Mesothelial cell of epicardium (in vitro differentiated cells): ENCODE data around the gene SMC2. TPM values are rescaled to one million over a fixed set of nuclear protein-coding genes. Genes with fewer than 3 reads are reported as not detected.

Experiments used
- DNase-seq, 2 experiments: peaks; one replicate each; pipeline ENCODE4 v3.0.0; 2021; ENCODE audit warnings: low spot score in 2 of 2; ENCODE audit not compliant: unreplicated experiment in 2 of 2
- H3K27ac Mint-ChIP-seq: 2 replicates; pipeline ENCODE4 v1.8.0; 2021; ENCODE audit warnings: mixed read lengths
- H3K27me3 Mint-ChIP-seq: 2 replicates; pipeline ENCODE4 v1.8.0; 2021; ENCODE audit warnings: low read depth, mixed read lengths
- H3K36me3 Mint-ChIP-seq: 2 replicates; pipeline ENCODE4 v1.8.0; 2021; ENCODE audit warnings: mixed read lengths
- H3K4me1 Mint-ChIP-seq: 2 replicates; pipeline ENCODE4 v1.8.0; 2021; ENCODE audit warnings: mixed read lengths
- H3K4me3 Mint-ChIP-seq: 2 replicates; pipeline ENCODE4 v1.8.0; 2021; ENCODE audit warnings: mild to moderate bottlenecking, moderate library complexity, mixed read lengths
- H3K9me3 Mint-ChIP-seq: 2 replicates; pipeline ENCODE4 v1.8.0; 2021; ENCODE audit warnings: mixed read lengths
- total RNA-seq: library from RNA; stranded (reverse); gene quantifications from 3 replicates; pipeline ENCODE4 v1.2.1, GENCODE V29; 2021
- TF ChIP-seq, protein P1 (sequence below): fragments of 200-600 bp; sonication (generic); IDR thresholded peaks from one replicate; pipeline ENCODE4 v1.5.0; 2021; ENCODE audit warnings: antibody characterized with exemption; ENCODE audit not compliant: unreplicated experiment

Gene SMC2
- total RNA-seq, 1 donor from 2014 or later, result 20.1 TPM

DNA sequence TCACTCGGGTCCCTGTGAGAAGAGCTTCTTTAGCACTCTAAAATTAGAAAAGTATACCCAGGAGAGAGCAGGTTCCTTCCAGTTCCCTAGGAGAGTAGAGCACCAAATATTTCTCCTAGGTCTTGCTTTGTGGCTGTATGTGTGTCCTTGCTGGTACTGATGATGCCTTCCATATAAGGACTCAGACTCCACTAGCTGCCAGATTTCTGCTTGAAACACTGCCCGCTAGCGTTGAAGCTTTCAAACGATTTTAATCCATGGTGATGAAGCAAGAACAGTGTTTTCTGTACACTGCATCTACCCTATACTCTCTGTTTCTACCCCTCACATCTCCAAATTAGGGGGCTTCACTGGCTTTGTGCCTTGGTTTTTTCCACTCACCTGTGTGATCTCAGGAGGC is 2.4 kb upstream of the SMC2 start:
- Mint-ChIP-seq H3K9me3 (no peaks in the 10 kb centered on the region), H3K4me3 (peak overlapping the region; percentile 43), H3K27ac (peak overlapping the region; percentile 100), H3K4me1 (peaks cover 37% of the 10 kb centered on the region), H3K27me3 (peaks cover 9% of the 10 kb centered on the region), H3K36me3 (no peaks in the 10 kb centered on the region)
- TF ChIP-seq, protein P1, sequence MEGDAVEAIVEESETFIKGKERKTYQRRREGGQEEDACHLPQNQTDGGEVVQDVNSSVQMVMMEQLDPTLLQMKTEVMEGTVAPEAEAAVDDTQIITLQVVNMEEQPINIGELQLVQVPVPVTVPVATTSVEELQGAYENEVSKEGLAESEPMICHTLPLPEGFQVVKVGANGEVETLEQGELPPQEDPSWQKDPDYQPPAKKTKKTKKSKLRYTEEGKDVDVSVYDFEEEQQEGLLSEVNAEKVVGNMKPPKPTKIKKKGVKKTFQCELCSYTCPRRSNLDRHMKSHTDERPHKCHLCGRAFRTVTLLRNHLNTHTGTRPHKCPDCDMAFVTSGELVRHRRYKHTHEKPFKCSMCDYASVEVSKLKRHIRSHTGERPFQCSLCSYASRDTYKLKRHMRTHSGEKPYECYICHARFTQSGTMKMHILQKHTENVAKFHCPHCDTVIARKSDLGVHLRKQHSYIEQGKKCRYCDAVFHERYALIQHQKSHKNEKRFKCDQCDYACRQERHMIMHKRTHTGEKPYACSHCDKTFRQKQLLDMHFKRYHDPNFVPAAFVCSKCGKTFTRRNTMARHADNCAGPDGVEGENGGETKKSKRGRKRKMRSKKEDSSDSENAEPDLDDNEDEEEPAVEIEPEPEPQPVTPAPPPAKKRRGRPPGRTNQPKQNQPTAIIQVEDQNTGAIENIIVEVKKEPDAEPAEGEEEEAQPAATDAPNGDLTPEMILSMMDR, result no peak
- no peak for DNase-seq

DNA sequence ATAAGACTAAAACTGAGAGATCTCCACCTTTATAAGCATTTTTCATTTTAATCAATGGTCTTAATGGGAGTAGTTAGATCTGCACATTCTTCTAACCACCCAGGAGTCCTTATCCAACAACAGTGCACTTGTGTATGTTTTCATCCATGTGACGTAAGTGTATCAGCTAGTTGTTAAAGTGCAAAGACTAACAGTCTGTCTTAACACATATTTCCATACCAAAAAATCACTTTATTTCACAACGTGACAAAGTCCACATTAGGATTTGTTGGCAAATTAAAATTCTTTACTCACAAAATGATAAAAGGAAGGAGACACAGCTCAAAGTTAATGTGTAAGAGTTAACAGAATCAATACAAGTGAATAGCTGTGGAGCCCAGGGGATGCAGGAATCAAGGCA is 1.9 kb upstream of the SMC2 start:
- H3K27ac Mint-ChIP-seq, result peak overlapping the region; percentile 100
- H3K4me3 Mint-ChIP-seq, result peak overlapping the region; percentile 43
- H3K9me3 Mint-ChIP-seq, result no peaks in the 10 kb centered on the region
- no peak for DNase-seq
- TF ChIP-seq, protein P1, result no peak
- H3K36me3 Mint-ChIP-seq, result no peaks in the 10 kb centered on the region
- peaks cover 7% of the 10 kb centered on the region for H3K27me3 Mint-ChIP-seq
- peaks cover 39% of the 10 kb centered on the region for H3K4me1 Mint-ChIP-seq

GRCh38 chr9:104092875-104093600 is 1.1 kb upstream of the SMC2 start:
- H3K4me3 Mint-ChIP-seq, result peak overlapping the region; percentile 99
- H3K9me3 Mint-ChIP-seq, result no peaks in the 10 kb centered on the region
- TF ChIP-seq, protein P1, result no peak
- H3K4me1 Mint-ChIP-seq, result peaks cover 39% of the 10 kb centered on the region
- no peaks in the 10 kb centered on the region for H3K36me3 Mint-ChIP-seq
- H3K27me3 Mint-ChIP-seq, result peaks cover 5% of the 10 kb centered on the region
- H3K27ac Mint-ChIP-seq, result peak overlapping the region; percentile 100
- no peak for DNase-seq

GRCh38 chr9:104094534-104095015 is 466 bp downstream of the SMC2 start:
- Mint-ChIP-seq H3K4me1 (peaks cover 39% of the 10 kb centered on the region), H3K9me3 (no peaks in the 10 kb centered on the region), H3K27ac (peak overlapping the region; percentile 100), H3K4me3 (peak overlapping the region; percentile 99), H3K27me3 (no peaks in the 10 kb centered on the region), H3K36me3 (no peaks in the 10 kb centered on the region)
- TF ChIP-seq, protein P1, result no peak
- no peak for DNase-seq

GRCh38 chr9:104099630-104100029 is 5.5 kb downstream of the SMC2 start:
- no peak for DNase-seq
- Mint-ChIP-seq H3K27ac (no peak overlapping the region), H3K4me1 (peaks cover 17% of the 10 kb centered on the region), H3K27me3 (no peaks in the 10 kb centered on the region), H3K36me3 (peaks cover 20% of the 10 kb centered on the region), H3K9me3 (no peaks in the 10 kb centered on the region), H3K4me3 (no peak overlapping the region)
- TF ChIP-seq, protein P1, result no peak
